Posterior cingulate gyrus (tissue), 11 donors: Measurements from ENCODE around the gene TF.
A peak's percentile ranks its signal among the peaks of the same experiment; 100 is the strongest.

Source experiments
- DNase-seq, 10 donors: peaks; one replicate each; pipeline versions ENCODE4 v3.0.0 to v3.0.0-alpha.2; 2020 to 2021; ENCODE audit warnings: mixed read lengths in 3 of 10
- intact Hi-C: fragments of 100-400 bp; cut with DNase I; formaldehyde crosslinking; loops from one replicate; pipeline ENCODE4 v1.15.1; 2023

Gene TF

DNA sequence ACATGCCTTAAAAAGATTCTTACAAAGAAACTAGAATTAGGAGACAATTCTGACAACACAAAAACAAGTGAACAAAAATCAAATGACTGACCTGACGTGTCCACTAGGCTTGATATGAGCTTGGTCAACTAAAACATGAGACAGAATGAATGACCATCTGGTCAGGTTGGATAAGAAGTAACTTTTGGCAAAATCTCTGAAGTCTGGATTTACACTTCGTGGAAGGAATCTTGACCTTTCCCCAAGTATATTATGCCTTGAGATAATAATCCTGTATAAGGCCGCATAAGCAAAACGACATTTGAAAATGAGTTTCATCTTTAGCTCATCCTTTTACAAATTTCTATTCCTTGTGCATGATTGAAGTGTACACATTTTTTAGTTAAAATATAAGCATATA lies 1.1 kb upstream of the TF start:
- DNase-seq, result no peak
- intact Hi-C loops, result loop anchor here (5.0 kb wide), 3 partner anchors 33 to 173 kb away; partner anchors contain the start of genes CDV3 and TOPBP1

DNA sequence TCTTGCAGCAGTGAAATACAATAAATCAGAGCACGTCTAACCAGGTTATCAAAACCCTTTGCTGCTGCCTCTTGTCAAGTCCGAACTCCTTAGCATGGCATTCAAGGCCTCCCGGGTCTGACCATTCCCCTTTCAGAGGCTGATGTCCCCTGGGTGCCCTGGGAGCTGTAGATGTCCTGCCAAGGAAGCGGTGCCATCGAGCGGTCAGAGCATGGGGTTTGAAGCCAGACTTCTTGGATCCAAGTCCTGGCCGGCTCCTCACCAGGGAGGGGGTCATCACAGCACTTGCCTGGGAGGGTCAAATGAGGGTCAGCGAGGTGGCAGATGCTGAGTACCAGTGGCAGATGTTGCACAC lies 496 bp downstream of the TF start:
- intact Hi-C loops, result loop anchor here (5.0 kb wide), 3 partner anchors 34 to 174 kb away; partner anchors contain the start of genes CDV3 and TOPBP1

DNA sequence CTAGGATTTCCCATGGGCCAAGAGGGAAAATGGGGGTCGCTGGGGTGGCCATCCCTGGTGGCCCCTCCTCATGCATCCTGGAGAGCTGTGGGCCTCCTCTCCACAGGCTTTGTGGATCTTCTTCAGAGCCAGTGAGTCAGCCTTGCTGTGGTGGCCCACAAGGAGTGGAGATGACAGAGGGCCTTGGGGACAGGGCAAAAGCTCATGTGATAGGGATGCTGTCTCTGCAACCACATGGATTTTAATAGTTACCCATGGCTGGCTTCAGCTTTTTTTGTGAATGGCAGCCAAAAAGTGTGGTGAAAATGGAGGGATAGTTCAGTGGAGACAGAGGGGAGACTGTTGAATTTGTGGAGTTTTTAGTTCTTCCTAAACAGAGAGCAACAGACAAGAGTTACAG lies 1.2 kb downstream of the TF start:
- DNase-seq, result no peak
- intact Hi-C loops, result loop anchor here (5.0 kb wide), 3 partner anchors 35 to 175 kb away; partner anchors contain the start of genes CDV3 and TOPBP1

More for the DNA sequence above, 496 bp downstream of the TF start:
- DNase-seq, result peak in 2 of 10 donors; percentile 85 to 87

DNA sequence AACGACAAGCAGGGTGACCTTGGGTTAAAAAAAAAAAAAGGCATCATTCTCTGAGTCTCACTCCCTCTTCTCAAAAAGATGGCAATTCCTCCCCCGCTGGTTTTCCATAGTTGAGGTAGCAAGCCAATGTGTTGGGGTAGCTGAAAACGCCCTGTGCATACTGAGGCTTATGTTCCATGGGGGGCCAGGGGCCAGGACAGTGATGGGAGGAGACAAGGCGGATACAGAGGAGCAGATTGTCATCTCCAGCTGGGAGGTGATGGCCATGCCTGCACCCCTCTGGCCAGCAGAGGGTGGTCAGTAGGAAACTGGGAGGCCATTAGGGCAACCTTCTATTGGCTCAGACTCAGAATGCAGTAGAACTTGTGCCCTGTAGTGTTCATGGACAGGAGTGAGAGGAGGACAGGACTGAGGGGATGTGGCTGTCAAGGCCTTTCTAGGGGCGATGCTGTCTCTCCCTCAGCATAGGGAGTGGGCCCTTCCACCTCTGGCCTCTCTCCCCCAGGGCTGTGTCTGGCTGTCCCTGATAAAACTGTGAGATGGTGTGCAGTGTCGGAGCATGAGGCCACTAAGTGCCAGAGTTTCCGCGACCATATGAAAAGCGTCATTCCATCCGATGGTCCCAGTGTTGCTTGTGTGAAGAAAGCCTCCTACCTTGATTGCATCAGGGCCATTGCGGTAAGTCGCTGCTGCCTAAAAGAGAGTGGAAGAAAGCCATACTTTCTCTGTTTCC lies 1.9 kb downstream of the TF start:
- intact Hi-C loops, result loop anchor here (5.0 kb wide), 3 partner anchors 36 to 176 kb away; partner anchors contain the start of genes CDV3 and TOPBP1
- DNase-seq, result peak in 1 of 10 donors; percentile 86

DNA sequence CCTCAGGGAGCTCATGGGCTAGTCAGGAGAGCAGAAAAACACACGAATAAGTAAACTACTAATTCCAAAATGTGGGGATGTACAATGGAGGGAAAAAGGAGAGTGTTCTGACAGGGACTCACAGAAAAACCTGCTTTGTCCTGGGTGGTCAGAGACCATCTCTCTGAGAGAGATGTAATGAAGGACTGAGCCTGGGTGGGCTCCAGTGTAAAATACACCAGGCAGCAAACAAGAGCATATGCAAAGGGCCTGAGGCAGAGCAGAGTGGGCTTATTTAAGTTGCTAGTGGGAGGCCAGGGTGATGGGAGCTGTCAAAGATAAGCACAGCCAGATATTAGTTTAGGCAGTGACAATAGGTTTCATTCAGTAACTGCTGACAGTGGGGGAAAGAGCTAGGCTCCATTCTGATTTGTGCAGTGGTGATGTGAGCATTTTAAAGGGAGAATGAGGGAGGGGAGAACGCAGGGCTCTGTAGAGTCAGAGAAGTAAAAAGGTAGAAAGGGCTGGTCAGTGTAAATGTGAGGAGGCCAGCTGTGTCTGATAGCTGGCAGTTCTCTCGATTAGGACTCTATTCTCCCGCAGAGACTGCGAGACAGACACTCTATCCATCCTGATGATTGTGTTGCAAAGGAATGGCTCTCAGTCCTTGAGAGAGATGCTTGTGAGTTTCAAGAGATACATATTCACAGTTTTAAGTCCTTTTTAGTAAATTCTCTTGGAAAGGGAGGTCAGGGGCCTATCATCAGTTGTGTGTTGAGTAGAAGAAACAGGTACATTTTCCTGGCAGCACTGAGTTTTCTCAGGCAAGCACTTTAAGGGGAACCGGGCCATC lies 3.5 kb downstream of the TF start:
- intact Hi-C loops, result loop anchor here (5.0 kb wide), 3 partner anchors 37 to 177 kb away; partner anchors contain the start of genes CDV3 and TOPBP1

DNA sequence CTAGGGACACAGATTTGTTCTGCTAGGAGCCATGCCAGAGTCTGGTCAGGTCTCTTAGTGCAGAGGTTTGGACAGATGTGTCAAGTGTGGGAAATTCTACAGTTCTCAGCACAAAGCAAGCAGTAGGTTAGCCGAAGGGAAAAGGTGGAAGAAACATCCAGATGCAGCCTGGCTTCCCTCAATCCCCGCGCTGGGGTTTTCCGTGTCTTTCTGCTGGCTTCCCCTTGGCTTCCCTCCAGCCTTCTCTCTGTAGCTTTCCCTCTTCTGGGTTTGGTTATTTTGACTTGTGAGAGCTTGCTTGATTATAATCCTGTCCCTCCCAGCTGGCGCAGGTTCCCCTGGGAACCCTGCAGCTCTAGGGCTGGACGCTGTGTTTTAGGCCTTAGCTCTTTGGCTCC lies 4.1 kb downstream of the TF start:
- no peak for DNase-seq
- intact Hi-C loops, result no loop called here

More for the DNA sequence above, 3.5 kb downstream of the TF start:
- no peak for DNase-seq

GRCh38 chr3:133753107-133753778 lies 7.0 kb downstream of the TF start:
- DNase-seq, result no peak
- intact Hi-C loops, result no loop called here

GRCh38 chr3:133753779-133754164 lies 7.6 kb downstream of the TF start:
- DNase-seq, result no peak
- intact Hi-C loops, result no loop called here

- no peak for DNase-seq
- intact Hi-C loops, result no loop called here
These were observed 8.3 kb downstream of the TF start for GRCh38 chr3:133754455-133754854.

- intact Hi-C loops, result no loop called here
- DNase-seq, result peak in 1 of 10 donors; percentile 80
These were observed 9.0 kb downstream of the TF start for GRCh38 chr3:133754973-133755828.

DNA sequence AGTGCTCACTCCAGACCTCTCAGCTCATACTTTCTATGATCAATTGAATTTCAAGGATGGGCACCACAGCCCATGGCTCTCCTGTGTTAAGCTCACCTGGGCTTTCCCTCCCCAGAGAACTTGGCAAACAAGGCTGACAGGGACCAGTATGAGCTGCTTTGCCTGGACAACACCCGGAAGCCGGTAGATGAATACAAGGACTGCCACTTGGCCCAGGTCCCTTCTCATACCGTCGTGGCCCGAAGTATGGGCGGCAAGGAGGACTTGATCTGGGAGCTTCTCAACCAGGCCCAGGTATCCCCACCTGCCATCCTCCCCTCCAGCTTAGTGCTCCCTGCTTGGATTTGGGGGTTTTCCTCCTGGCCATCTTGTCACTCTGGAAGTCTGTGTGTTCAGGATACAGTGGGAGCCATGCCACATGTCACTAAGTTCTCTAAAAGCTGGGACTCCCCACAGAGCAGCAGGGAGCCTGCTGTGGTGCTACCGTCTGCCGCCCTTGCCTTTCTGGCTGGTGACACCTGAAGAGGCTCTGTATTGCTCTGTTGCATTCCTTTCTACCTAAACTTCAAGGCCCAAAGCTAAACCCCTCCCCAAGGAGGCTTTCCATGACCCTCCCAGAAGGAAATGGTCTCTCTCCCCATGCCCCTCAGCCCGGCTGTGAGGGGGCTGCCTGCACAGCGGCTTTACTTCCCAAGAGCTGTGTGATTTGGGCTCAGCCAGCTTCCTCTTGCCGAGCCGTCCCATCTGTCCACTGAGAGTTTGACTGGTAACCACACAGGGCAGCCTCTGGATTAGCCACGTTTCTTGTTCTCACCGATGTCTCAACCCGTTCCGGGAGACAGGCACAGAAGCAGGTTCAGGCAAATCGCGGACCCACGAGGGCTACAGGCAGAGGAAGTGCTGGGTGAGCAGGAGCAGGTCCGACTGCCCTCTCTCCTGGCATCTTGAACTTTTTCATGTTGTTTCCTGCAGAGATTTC lies 10.8 kb downstream of the TF start:
- intact Hi-C loops, result no loop called here
- DNase-seq, result no peak

GRCh38 chr3:133757701-133758567 lies 11.7 kb downstream of the TF start:
- intact Hi-C loops, result no loop called here
- no peak for DNase-seq

DNA sequence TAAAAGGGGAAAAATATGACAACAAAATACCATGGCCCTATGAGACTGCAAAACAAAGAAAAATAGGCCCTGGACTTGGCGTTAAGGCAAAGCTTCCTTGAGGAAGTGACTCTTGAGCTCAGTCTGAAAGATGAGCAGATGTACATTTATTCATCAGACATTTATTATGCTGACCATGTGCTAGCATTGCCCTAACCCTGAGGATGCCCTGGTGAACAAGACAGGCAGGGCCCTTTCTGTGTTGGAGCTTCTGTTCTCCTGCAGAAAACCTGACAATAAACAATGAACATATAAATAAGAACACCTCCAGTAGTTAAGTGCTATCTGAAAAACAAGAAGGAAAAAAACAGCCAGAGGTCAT lies 12.4 kb downstream of the TF start:
- intact Hi-C loops, result no loop called here
- DNase-seq, result no peak

GRCh38 chr3:133758964-133759739 lies 13.0 kb downstream of the TF start:
- DNase-seq, result no peak
- intact Hi-C loops, result no loop called here

- DNase-seq, result no peak
- intact Hi-C loops, result no loop called here
These were observed 13.6 kb downstream of the TF start for GRCh38 chr3:133759740-133760305.

GRCh38 chr3:133760916-133761315 lies 14.7 kb downstream of the TF start:
- intact Hi-C loops, result no loop called here
- no peak for DNase-seq
